H1 (cell line): ENCODE data around the gene SMARCB1. TPM values are rescaled to one million over a fixed set of nuclear protein-coding genes. Genes with fewer than 3 reads are reported as not detected.

ENCODE experiments used
- CTCF ChIA-PET: fragments of 300-600 bp; sonication (Branson Sonifier 250); formaldehyde crosslinking; loops from one replicate; lab custom pipeline; 2021; ENCODE audit not compliant: partially characterized antibody; lab: Charles Lee
- POLR2A ChIA-PET: fragments of 300-600 bp; sonication (Branson Sonifier 250); formaldehyde crosslinking; loops from one replicate; lab custom pipeline; 2021; ENCODE audit warnings: inconsistent platforms; ENCODE audit not compliant: partially characterized antibody; lab: Charles Lee
- DNase-seq, 2 experiments: peaks; one replicate each; pipeline versions ENCODE4 v3.0.0 to v3.0.0-alpha.2; 2010 to 2022; ENCODE audit warnings: low spot score in 2 of 2, low read depth in 1 of 2, mixed read lengths in 1 of 2
- FAIRE-seq: peaks from 2 replicates; lab custom pipeline; 2011; peaks lifted over from hg19 to GRCh38; lab: Jason Lieb, UNC
- H2AFZ ChIP-seq: 2 replicates; pipeline ENCODE4 v1.8.1; 2012; ENCODE audit warnings: low read length, inconsistent platforms
- H2AK5ac ChIP-seq: 2 replicates; pipeline ENCODE4 v1.6.1; 2013; ENCODE audit warnings: low read depth, low read length
- H2BK120ac ChIP-seq: replicated peaks from 2 replicates; pipeline ENCODE3; 2013; ENCODE audit warnings: low read depth, low read length, inconsistent platforms
- H2BK12ac ChIP-seq: 2 replicates; pipeline ENCODE4 v1.6.1; 2013; ENCODE audit warnings: low read depth, low read length
- H2BK15ac ChIP-seq: 2 replicates; pipeline ENCODE4 v1.6.1; 2013; ENCODE audit warnings: low read length
- H2BK20ac ChIP-seq: 2 replicates; pipeline ENCODE4 v1.6.1; 2013; ENCODE audit warnings: low read length
- H2BK5ac ChIP-seq: 2 replicates; pipeline ENCODE4 v1.6.1; 2013; ENCODE audit warnings: low read depth, low read length
- H3K14ac ChIP-seq: 2 replicates; pipeline ENCODE4 v1.6.1; 2013; ENCODE audit warnings: inconsistent platforms; ENCODE audit not compliant: insufficient read length
- H3K18ac ChIP-seq: 2 replicates; pipeline ENCODE4 v1.6.1; 2013; ENCODE audit warnings: low read length; ENCODE audit errors: extremely low read depth
- H3K23ac ChIP-seq: 2 replicates; pipeline ENCODE4 v1.6.1; 2013; ENCODE audit warnings: inconsistent platforms; ENCODE audit not compliant: insufficient read length
- H3K23me2 ChIP-seq: 2 replicates; pipeline ENCODE4 v1.6.1; 2013; ENCODE audit warnings: low read depth, low read length
- H3K27ac ChIP-seq: 2 replicates; pipeline ENCODE4 v1.6.1; 2011; ENCODE audit warnings: low read depth, low read length, inconsistent platforms
- H3K27me3 ChIP-seq, 4 experiments: replicated peaks in 1 of 4; 1 replicate in 1 of 4; 2 replicates in 3 of 4; pipeline versions ENCODE4 v1.6.1 to v1.8.1; 2011 to 2013; ENCODE audit warnings: low read length in 3 of 4, mild to moderate bottlenecking in 3 of 4, inconsistent platforms in 2 of 4, mixed read lengths in 2 of 4, moderate library complexity in 1 of 4; ENCODE audit not compliant: control insufficient read depth in 3 of 4, insufficient read depth in 3 of 4; ENCODE audit errors: extremely low read depth in 1 of 4
- H3K36me3 ChIP-seq, 4 experiments: 2 replicates each; pipeline versions ENCODE4 v1.6.1 to v1.8.1; 2011 to 2013; ENCODE audit warnings: mild to moderate bottlenecking in 4 of 4, low read length in 3 of 4, moderate library complexity in 2 of 4, control low read depth in 1 of 4, inconsistent platforms in 1 of 4; ENCODE audit not compliant: insufficient read depth in 4 of 4, control insufficient read depth in 2 of 4
- H3K4ac ChIP-seq: replicated peaks from 2 replicates; pipeline ENCODE3; 2013; ENCODE audit warnings: low read length, low read depth, mixed read lengths, inconsistent platforms; ENCODE audit not compliant: insufficient read length
- H3K4me1 ChIP-seq, 4 experiments: replicated peaks in 1 of 4; 1 replicate in 1 of 4; 2 replicates in 3 of 4; pipeline versions ENCODE4 v1.6.1 to v1.8.1; 2011 to 2013; ENCODE audit warnings: low read length in 3 of 4, inconsistent platforms in 2 of 4, mixed read lengths in 1 of 4; ENCODE audit not compliant: insufficient read depth in 4 of 4, control insufficient read depth in 3 of 4
- H3K4me2 ChIP-seq, 2 experiments: 2 replicates each; pipeline versions ENCODE4 v1.6.1 to v1.8.1; 2011 to 2013; ENCODE audit warnings: low read depth in 2 of 2, low read length in 2 of 2, control low read depth in 1 of 2, inconsistent platforms in 1 of 2, mild to moderate bottlenecking in 1 of 2; ENCODE audit not compliant: insufficient read depth in 1 of 2
- H3K4me3 ChIP-seq, 4 experiments: fragments of 200-600, 300-600 bp in 1 of 4; sonication (generic), shearing (Covaris generic), sonication (Bioruptor Twin) in 1 of 4; 2 replicates each; pipeline versions ENCODE4 v1.5.1 to v1.8.1; 2011 to 2016; ENCODE audit warnings: low read length in 4 of 4, low read depth in 3 of 4, control low read depth in 2 of 4, inconsistent platforms in 2 of 4, mild to moderate bottlenecking in 2 of 4, mixed read lengths in 1 of 4, moderate library complexity in 1 of 4; ENCODE audit not compliant: insufficient read depth in 2 of 4; ENCODE audit errors: extremely low read depth in 1 of 4
- H3K56ac ChIP-seq: replicated peaks from 2 replicates; pipeline ENCODE3; 2013; ENCODE audit warnings: low read depth, mild to moderate bottlenecking, mixed read lengths, low read length, inconsistent platforms; ENCODE audit not compliant: insufficient read length
- H3K79me1 ChIP-seq: 2 replicates; pipeline ENCODE4 v1.6.1; 2013; ENCODE audit warnings: low read depth, low read length, control low read depth
- H3K79me2 ChIP-seq, 2 experiments: 2 replicates each; pipeline versions ENCODE4 v1.6.1 to v1.8.1; 2012 to 2013; ENCODE audit warnings: low read length in 2 of 2, mild to moderate bottlenecking in 2 of 2, inconsistent platforms in 1 of 2; ENCODE audit not compliant: insufficient read depth in 2 of 2, control insufficient read depth in 1 of 2
- H3K9ac ChIP-seq, 4 experiments: replicated peaks in 1 of 4; 1 replicate in 1 of 4; 2 replicates in 3 of 4; pipeline versions ENCODE4 v1.6.1 to v1.8.1; 2011 to 2013; ENCODE audit warnings: low read depth in 3 of 4, low read length in 3 of 4, control low read depth in 2 of 4, mild to moderate bottlenecking in 2 of 4, moderate library complexity in 2 of 4, inconsistent platforms in 1 of 4; ENCODE audit errors: extremely low read depth in 1 of 4
- H3K9me3 ChIP-seq, 2 experiments: 2 replicates each; pipeline versions ENCODE4 v1.6.1 to v1.8.1; 2012 to 2013; ENCODE audit warnings: mild to moderate bottlenecking in 2 of 2, moderate library complexity in 2 of 2, control low read depth in 1 of 2, inconsistent platforms in 1 of 2, low read depth in 1 of 2, low read length in 1 of 2, mixed read lengths in 1 of 2; ENCODE audit not compliant: insufficient read depth in 2 of 2
- H4K20me1 ChIP-seq, 2 experiments: replicated peaks in 1 of 2; 2 replicates each; pipeline versions ENCODE3 to v1.8.1; 2011 to 2013; ENCODE audit warnings: inconsistent platforms in 2 of 2, low read length in 2 of 2, mild to moderate bottlenecking in 1 of 2; ENCODE audit not compliant: insufficient read depth in 2 of 2, control insufficient read depth in 1 of 2
- H4K5ac ChIP-seq: 2 replicates; pipeline ENCODE4 v1.6.1; 2013; ENCODE audit warnings: low read length, low read depth, mixed read lengths, inconsistent platforms; ENCODE audit not compliant: insufficient read length
- H4K8ac ChIP-seq: 2 replicates; pipeline ENCODE4 v1.8.0; 2013; ENCODE audit warnings: mild to moderate bottlenecking, moderate library complexity, low read length, inconsistent platforms; ENCODE audit not compliant: insufficient read depth; ENCODE audit errors: extremely low read depth
- H4K91ac ChIP-seq: replicated peaks from 2 replicates; pipeline ENCODE3; 2013; ENCODE audit warnings: low read length, mixed read lengths, inconsistent platforms; ENCODE audit not compliant: insufficient read length
- JUND ChIP-seq: IDR thresholded peaks from 2 replicates; pipeline ENCODE4 v1.6.1; 2011; ENCODE audit warnings: mild to moderate bottlenecking, improper control_type of control experiment, low read length
- KDM1A ChIP-seq: fragments of 200-600, 300-600 bp; sonication (generic); IDR thresholded peaks from 2 replicates; pipeline ENCODE4 v1.7.1; 2016; ENCODE audit warnings: mild to moderate bottlenecking, low read length, borderline replicate concordance
- WGBS, 2 experiments: shearing (Covaris generic) in 1 of 2; methylation state at CpG; one replicate each; pipeline versions ENCODE4 v1.1.6 to v1.1.7; 2013 to 2015; ENCODE audit warnings: low lambda C conversion rate in 2 of 2, mixed read lengths in 2 of 2, inconsistent platforms in 1 of 2, low coverage in 1 of 2, missing lambda C conversion rate in 1 of 2; ENCODE audit not compliant: insufficient replicate concordance in 2 of 2, insufficient coverage in 1 of 2, insufficient read length in 1 of 2; ENCODE audit errors: extremely low coverage in 1 of 2, missing lambda C conversion rate in 1 of 2; 5-methylcytosine and 5-hydroxymethylcytosine counted together
- polyA plus RNA-seq, 7 experiments: library from polyadenylated mRNA; depleted of rRNA in 3 of 7; stranded (reverse) in 5 of 7; unstranded in 2 of 7; fragments of >200 nt in 5 of 7; fragments of 200-250 nt in 2 of 7; gene quantifications; 1 replicate in 5 of 7; 2 replicates in 1 of 7; 4 replicates in 1 of 7; pipeline versions ENCODE4 v1.2.1 to v1.2.3, GENCODE V29; 2011 to 2013; ENCODE audit warnings: missing spikeins in 2 of 7, mixed read lengths in 2 of 7
- total RNA-seq: library from RNA; stranded (reverse); fragmentation: NEBNext Ultra II Directional; extraction: Animal tissue kit (Norgen Biotek cat#: 25700); gene quantifications from 2 replicates; pipeline ENCODE4 v1.2.1, GENCODE V29; 2021
- TF ChIP-seq, protein P1 (sequence below): IDR thresholded peaks from 2 replicates; pipeline ENCODE4 v1.6.1; 2012; ENCODE audit warnings: low read length, inconsistent platforms
- TF ChIP-seq, protein P2 (sequence below): IDR thresholded peaks from 2 replicates; pipeline ENCODE4 v1.6.1; 2012; ENCODE audit warnings: inconsistent platforms

SMARCB1 gene
- total and polyA plus RNA-seq, 2 of the 8 experiments (the other 6 are each of a cell fraction or from before 2014, with no cell fraction given), result 116 to 145 TPM

DNA sequence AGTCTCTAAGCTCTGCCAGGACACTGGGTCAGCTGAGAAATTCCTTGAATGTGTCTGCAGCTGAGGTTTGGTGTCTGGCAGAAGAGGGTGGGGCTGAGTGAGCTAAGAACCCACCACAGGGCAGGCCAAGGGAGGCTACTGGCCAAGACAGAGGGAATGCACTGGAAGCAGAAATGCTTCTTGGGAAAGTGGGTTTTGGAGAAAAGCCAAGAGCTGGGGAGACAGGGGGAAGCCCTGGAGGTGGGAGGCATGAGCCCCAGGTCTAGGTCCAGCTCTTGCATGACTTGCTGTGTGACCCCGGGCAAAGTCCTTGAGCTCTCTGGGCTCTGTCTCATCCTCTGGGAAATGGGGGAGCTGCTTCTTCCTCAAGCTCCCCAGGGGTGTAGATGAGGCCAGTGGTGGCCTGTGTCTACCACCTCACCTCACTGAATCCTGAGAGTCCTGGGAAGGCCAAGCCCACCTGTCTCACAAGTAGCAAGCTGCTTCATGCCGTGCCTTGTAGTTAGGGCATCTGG is 11.8 kb upstream of the SMARCB1 start:
- Histone ChIP-seq H2BK20ac (no peak overlapping the region), H4K91ac (no peak overlapping the region), H3K23ac (no peak overlapping the region), H2BK12ac (no peak overlapping the region), H4K20me1 (peaks cover 2 to 4% of the 10 kb centered on the region in 2 experiments), H3K4me1 (peaks cover 0 to 14% (median 5%) of the 10 kb centered on the region in 4 experiments; a peak in 3 of 7 replicates), H3K9ac (no peak overlapping the region), H2AFZ (no peak overlapping the region), H2BK5ac (no peak overlapping the region; the same call in 1 of the 2 replicates), H3K56ac (no peak overlapping the region), H3K27ac (no peak overlapping the region), H3K23me2 (peaks cover 11% of the 10 kb centered on the region; the same call in 1 of the 2 replicates), H3K79me1 (no peaks in the 10 kb centered on the region), H4K5ac (no peak overlapping the region), H2BK15ac (no peak overlapping the region), H2BK120ac (no peak overlapping the region), H3K79me2 (no peaks in the 10 kb centered on the region), H4K8ac (no peak overlapping the region), H2AK5ac (no peak overlapping the region), H3K9me3 (no peaks in the 10 kb centered on the region), H3K14ac (no peak overlapping the region), H3K27me3 (peaks cover 0 to 20% (median 14%) of the 10 kb centered on the region in 4 experiments; a peak in 5 of 7 replicates), H3K4me2 (no peak overlapping the region), H3K4ac (no peak overlapping the region), H3K36me3 (no peaks in the 10 kb centered on the region), H3K18ac (no peak overlapping the region; the same call in 1 of the 2 replicates), H3K4me3 (no peak overlapping the region)
- no peak for FAIRE-seq
- DNase-seq, result no peak
- TF ChIP-seq, protein P1, sequence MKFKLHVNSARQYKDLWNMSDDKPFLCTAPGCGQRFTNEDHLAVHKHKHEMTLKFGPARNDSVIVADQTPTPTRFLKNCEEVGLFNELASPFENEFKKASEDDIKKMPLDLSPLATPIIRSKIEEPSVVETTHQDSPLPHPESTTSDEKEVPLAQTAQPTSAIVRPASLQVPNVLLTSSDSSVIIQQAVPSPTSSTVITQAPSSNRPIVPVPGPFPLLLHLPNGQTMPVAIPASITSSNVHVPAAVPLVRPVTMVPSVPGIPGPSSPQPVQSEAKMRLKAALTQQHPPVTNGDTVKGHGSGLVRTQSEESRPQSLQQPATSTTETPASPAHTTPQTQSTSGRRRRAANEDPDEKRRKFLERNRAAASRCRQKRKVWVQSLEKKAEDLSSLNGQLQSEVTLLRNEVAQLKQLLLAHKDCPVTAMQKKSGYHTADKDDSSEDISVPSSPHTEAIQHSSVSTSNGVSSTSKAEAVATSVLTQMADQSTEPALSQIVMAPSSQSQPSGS, result no peak
- TF ChIP-seq, protein P2, sequence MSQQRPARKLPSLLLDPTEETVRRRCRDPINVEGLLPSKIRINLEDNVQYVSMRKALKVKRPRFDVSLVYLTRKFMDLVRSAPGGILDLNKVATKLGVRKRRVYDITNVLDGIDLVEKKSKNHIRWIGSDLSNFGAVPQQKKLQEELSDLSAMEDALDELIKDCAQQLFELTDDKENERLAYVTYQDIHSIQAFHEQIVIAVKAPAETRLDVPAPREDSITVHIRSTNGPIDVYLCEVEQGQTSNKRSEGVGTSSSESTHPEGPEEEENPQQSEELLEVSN, result no peak
- TF ChIP-seq JUND (no peak), KDM1A (peak; percentile 25; the same call in 1 of the 2 replicates)
- ChIA-PET CTCF (interaction anchor here (0.8 to 5.8 kb wide), 5 partner anchors 10 to 75 kb away, joined by 4 to 42 read pairs (median 8); partner anchors contain the start of gene SMARCB1), POLR2A (interaction anchor here (1.2 to 5.7 kb wide), 4 partner anchors 10 to 119 kb away, joined by 3 to 45 read pairs (median 5); partner anchors contain the start of genes MIF and SMARCB1)
- WGBS, 2 experiments, result 90% methylated on average over 2 of the region's 2 CpGs; no CpG with 5 or more reads in 1 of the 2 experiments
